GM08714 (cell line): ENCODE measurements around the gene KRT82.

Experiments used
- H3K4me3 ChIP-seq: fragments of 200-500 bp; sonication (Bioruptor generic); 2 replicates; pipeline ENCODE4 v1.5.1; 2014; ENCODE audit warnings: mild to moderate bottlenecking, low read length, inconsistent platforms
- ZNF274 ChIP-seq: IDR thresholded peaks from 2 replicates; pipeline ENCODE4 v1.6.1; 2012; ENCODE audit warnings: mild to moderate bottlenecking, low read depth, low read length

KRT82 gene

DNA sequence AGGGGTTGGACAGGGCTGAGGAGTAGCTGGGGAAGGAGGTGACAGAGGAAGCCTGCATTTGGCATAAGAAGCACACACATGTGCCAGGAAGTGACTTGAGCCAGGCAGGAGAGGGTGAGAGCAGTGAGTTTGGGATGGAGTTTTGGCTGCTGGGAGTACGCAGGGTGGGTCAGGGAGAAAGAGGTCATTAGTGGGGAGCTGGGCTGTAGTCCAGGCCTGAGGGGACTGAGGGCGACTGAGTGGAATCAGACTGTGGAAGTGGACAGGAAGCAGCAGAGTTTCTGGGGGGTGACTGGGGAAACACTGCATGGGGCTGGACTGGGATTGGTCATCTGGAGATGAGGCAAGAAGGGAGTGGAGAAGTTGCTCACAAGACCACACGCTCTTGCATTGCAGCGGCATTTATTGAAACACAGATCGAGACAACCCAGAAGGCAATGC is 46.5 kb downstream of the KRT82 start:
- TF ChIP-seq ZNF274 = no peak
- no peak overlapping the region for H3K4me3 ChIP-seq

DNA sequence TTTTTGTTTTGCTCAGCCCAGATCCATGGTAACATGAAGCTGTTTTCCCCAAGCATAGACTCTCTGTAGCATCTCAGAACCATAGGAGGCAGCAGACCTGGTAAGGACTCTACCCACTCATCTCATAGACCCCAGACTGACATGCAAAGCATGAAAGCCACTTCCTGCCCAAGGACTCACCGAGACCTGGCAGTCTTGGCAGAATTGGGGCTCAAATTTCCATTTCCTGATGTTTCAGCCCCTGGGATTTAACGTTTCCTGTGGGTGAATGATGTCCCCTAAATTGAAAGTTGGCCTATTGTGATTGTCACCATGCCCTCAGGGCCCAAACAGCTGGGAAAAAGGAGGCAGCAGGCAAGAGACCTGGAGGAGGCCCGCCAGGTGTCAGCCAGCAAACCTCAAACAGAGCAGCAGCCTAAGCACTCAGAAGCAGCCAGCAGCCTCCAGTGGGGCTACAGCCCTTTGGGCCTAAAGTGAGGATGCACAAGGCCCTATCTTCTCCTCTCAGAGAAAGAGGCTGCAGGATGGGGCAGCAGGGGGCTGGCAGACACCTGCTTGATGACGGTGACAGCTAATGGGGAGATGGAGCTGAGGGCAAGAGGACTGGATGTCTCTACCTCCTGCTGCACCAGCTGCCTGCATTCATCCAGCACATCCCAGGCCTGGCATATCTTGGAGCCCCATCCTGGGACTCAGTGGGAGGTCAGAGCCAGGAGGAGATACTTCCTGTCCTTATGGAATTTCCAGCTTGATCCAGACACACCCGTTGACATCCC is 47.4 kb downstream of the KRT82 start:
- no peak for TF ChIP-seq ZNF274
- H3K4me3 ChIP-seq = no peak overlapping the region

DNA sequence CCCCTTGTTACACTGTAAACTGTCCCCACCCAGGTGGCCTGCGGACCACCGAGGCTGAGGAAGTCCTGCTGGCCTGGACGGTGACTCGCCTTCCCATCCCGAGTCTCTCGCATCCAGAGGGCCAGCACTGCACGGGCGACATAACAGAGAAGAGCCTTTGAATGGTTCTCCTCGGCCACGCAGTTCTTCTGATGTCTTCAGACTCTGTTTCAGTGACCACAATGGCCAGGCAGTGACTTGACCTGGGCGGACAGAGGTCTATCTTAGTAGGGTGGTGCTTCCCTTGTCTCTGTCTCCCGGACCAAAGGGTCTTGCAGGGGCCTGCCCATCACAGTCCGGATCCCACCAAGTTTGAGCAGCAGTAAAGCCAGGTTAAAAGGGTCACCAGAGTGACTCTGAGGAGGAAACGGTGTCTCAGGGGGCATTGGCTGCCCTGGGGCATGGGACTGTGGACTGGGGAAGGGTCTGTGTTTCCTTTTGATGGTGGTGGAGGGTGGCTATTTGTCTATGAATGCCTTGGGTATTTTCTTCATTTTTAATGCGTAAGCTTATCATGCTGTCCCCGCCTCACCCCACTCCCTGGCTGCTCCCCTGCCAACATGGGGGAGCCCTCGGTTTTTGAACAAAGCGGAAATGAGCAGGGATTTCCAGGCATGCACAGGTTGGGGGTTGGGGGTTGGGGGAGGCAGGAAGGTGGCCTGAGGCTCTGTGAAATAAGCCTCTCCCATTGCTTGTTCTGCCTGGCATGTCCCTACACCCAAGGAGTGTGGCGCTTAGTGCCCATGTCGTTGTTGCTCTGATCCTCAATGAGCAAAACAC is 49.2 kb downstream of the KRT82 start:
- H3K4me3 ChIP-seq = no peak overlapping the region
- TF ChIP-seq ZNF274 = no peak

DNA sequence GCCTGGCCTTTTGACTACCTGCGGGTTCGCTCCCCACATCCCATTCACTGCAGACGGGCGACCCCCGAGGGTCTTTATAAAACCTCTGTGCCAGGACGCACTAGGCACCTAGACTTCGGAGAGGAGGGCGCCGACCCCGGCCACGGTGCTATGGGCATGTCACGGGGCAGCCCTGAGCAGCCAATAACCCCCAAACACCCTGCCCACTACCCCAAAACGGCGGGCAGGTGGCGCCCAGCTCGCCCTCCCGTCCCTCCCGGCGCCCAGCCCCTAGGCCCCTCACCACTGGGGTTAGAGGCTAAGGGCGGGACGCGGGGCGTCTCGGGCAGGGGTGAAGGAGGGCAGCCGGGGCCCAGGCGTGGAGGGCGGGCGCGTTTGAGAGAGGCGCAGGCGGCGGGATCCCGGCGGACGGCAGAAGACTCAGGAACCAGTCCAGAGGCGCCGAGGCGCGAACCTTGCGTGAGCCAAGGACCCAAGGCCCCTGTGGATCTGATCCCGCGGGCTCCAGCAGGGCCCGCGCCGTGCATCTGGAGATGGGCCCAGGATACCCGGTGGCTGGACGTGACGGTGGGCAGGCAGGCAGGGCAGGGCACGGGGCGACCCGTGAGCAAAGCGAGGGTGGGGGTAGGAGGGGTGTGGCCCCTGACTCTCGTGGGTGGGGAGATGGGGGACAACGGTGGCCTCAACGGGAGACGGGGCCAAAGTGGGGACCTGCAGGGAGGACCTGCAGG is 49.9 kb downstream of the KRT82 start:
- no peak for TF ChIP-seq ZNF274

DNA sequence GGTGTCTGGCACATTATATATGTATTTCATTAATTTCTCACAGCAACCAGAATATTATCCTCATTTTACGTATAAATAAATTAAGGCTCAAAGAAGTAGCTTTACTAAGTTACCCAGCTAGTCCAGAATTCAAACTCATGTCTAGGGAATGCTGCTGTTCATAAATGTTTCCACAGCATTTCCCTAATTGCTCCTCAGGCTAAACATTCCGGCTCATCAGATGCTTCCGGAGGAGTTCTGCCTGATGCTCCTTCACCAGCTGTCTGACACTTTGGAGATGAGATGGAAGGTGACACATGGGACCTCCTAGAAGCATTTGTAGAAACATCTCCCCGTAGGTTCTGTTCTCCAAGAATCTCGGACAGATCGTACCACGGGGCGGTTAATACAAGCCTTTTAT is 51.0 kb downstream of the KRT82 start:
- TF ChIP-seq ZNF274 = no peak
- H3K4me3 ChIP-seq = no peak overlapping the region

More for the DNA sequence above, 49.9 kb downstream of the KRT82 start:
- no peak overlapping the region for H3K4me3 ChIP-seq

DNA sequence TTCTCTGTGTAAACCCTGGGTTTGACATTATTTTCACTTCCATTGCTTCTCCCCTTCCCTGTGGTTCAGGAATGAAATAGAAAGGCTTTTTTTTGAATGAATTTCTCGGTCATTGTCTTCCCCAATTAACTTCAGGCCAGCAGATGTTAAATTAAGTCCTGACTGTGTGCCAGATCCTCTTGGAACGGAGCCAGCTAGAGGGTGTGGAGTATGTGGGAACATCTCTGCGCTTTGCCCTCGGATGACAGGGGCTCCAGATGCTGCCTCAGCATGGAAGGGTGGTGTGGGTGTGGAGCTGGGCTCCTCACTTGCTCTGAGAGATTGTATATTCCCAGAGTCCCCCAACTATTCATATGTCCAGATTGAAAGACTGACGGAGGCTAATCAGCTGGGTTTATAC is 51.9 kb downstream of the KRT82 start:
- no peak overlapping the region for H3K4me3 ChIP-seq
- TF ChIP-seq ZNF274 = no peak

DNA sequence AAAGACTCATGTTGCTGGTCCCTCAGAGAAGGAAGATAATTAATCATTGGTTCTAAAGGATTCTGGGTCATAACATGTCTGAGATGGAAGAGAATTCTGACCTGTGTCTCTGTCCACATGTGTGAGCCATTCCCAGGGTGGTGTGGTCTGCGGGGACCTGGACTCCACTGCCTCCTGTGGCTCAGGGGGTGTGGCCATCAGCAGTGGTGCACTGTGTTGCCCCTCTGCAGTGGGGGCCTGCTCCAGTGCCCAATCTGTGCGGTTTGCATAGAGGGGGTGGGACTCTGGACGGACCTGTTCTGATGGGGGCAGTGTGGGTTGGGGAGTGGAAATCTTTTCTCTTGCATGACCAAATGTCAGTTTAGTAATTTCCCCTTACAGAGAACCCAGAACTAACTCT is 52.4 kb downstream of the KRT82 start:
- no peak overlapping the region for H3K4me3 ChIP-seq
- no peak for TF ChIP-seq ZNF274

DNA sequence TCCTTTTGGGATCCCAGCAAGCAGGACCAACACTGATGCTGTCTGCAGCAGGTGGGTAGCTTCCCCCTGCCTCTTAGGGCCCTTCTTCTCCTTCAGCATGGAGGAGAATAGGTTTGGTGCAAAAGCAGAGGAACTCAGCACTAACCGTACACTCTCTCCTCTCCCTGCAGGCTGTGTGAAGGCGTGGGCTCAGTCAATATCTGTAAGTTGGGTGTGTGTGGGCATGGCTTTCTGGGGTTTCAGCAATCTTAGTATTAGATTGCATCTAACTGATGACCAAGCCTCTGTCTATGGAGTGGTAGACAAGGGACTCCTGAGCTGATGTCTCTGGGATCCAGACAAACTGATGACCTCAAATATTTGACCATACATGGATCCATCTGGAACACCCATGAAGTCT is 53.2 kb downstream of the KRT82 start:
- no peak for TF ChIP-seq ZNF274
- no peak overlapping the region for H3K4me3 ChIP-seq

DNA sequence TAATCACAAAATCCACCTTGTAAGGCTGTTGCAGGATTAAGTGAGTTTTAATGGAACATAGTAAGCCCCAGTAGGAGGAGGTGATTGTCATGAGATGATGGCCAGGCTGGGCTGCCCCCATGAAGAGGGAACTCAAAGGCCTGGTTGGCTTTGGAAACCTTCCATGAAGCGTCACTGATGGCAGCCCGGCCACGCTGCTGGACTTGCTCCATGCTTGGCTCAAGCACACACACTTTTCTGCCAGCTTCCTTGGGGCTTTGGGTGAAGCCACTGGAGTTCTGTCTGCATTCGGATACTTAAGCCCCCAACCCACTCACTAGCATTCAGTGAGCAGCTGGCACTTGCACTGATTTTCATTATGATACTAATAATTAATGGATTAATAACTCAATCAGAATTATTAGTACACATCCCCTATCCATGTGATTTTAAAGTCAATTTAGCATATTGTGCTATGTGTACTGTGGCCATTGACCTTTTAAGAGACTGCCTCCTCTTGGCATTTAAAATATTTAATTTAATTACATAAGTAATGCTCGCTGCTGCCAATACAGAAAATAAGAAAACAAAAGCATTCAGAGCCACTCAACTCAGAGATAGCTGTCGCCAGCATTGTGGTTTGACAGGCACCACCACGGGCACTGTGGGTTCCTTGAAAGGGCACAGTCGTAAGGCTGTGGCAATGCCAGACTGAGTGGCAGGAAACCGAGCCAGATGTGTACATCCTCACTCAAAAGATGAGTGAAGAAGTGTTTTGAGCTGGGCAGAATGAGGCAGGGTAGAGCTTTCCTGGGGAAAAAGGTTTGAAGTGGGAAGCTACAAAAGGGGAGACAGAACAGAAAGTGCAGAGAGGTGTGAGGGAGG is 54.7 kb downstream of the KRT82 start:
- no peak for TF ChIP-seq ZNF274

DNA sequence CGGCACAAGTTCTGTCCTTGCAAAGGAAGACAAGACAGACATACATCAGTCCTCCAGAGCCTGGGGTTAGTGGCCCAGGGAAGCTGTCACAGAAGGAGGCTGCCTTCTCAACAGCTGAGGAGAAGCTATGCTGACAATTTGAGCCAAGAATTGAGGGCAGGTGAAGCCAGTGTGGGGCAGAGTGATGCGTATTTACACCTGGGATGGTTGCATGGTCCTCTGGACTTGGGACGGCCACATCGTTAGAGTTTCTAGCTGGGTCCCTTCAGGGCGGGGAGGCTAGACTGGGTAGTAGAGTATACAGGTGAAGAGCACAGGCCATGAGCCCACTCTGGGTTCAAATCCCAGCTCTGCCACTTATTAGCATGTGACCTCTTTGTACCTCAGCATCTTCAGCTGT is 55.3 kb downstream of the KRT82 start:
- no peak overlapping the region for H3K4me3 ChIP-seq
- TF ChIP-seq ZNF274 = no peak

More for the DNA sequence above, 54.7 kb downstream of the KRT82 start:
- H3K4me3 ChIP-seq = no peak overlapping the region

DNA sequence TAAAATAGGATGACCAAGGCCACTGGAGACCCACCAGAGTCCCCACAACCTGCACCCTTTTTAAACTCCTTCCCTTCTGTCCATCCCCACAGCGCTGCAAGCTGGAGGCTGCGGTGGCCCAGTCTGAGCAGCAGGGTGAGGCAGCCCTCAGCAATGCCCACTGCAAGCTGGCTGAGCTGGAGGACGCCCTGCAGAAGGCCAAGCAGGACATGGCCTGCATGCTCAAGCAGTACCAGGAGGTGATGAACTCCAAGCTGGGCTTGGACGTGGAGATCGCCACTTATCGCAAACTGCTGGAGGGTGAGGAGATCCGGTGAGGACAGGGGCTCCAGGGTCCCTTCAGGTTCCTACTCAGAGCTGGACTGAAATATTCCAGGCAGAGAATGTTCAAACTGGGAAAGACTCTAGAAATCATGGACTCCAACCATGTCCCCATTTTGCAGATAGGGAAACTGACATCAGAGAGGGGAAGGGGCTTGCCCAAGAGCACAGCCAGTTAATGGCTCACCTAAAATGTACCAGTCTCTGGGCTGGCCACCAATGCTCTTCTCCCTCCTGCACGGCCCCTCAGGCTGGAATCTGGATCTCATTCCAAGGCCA is 56.0 kb downstream of the KRT82 start:
- TF ChIP-seq ZNF274 = no peak
- H3K4me3 ChIP-seq = no peak overlapping the region

DNA sequence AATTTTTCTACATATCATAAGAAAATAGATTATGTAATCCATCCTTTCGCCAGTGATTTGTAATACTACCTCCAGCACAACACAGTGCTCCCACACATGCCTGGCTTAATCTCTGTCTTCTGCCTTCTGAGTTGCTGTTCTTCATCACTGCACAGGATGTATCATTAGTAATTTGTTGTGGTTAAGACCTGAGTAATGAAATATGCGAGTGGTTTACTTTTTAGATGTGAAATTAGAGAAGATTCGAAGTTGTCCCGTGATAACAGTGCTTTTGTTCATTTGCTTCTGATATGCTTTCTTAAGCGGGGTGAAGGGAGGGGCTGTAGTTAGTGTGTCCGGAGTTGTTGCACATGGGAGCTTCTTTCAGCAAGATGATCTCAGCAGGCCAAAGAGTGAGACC is 56.9 kb downstream of the KRT82 start:
- no peak for TF ChIP-seq ZNF274
- H3K4me3 ChIP-seq = no peak overlapping the region

DNA sequence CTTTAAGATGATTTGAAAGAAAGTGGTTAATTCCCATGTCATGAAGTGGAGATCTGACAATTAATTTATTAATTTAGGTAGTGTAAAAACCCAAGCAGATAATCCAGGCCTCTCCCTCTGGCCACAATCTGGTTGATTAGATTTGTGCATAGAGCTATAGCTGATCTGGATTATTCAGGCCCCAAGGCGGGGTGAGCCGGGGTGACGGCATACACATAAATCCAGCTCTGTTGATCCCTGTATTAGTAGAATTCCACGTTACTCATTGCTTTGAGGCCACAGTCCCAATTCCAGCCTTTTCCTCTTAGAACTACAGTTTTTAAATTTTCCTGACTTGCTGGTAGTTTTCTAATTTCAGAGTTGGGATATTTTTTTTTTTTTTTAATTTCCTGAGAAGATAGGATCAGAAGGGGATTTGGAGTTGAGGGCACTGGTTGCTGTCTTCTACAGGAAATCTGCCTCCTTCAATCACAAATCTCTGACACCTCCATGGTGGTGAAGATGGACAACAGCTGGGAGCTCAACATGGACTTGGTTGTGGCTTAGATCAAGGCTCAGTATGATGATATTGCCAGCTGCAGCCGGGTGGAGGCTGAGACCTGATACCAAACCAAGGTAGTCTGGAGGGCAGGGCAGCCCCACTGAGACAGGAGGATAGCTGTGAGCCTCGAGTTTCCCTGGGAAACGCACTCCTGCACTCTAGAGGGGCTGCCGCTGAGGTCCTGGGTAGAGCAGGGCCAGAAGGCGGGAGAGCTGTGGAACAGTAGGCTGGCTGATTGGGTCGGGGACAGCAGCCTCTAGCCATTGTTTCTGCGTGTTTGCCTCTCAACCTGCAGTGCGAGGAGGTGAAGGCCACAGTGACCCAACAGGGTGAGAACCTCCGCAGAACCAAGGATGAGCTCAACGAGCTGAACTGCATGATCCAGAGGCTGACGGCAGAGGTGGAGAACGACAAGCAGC is 58.3 kb downstream of the KRT82 start:
- H3K4me3 ChIP-seq = no peak overlapping the region

More for the DNA sequence above, 58.3 kb downstream of the KRT82 start:
- TF ChIP-seq ZNF274 = no peak
